Inflammatory macrophage treated with lipopolysaccharide for 4 hours (primary cell): ENCODE results near the gene JAK3.
"Not testable (repeated sequence)": the region's sequence is repeated elsewhere in the genome, so short reads cannot be mapped to it uniquely, and the experiment has no call there.

Experiments used
- DNase-seq: peaks from one replicate; pipeline ENCODE4 v3.0.0-alpha.2; 2020

The JAK3 gene

GRCh38 chr19:17802137-17802858 is 45.5 kb downstream of the JAK3 start:
- no peak for DNase-seq

- DNase-seq = not testable (repeated sequence)
Measured at GRCh38 chr19:17798599-17798998, 49.2 kb downstream of the JAK3 start.

DNA sequence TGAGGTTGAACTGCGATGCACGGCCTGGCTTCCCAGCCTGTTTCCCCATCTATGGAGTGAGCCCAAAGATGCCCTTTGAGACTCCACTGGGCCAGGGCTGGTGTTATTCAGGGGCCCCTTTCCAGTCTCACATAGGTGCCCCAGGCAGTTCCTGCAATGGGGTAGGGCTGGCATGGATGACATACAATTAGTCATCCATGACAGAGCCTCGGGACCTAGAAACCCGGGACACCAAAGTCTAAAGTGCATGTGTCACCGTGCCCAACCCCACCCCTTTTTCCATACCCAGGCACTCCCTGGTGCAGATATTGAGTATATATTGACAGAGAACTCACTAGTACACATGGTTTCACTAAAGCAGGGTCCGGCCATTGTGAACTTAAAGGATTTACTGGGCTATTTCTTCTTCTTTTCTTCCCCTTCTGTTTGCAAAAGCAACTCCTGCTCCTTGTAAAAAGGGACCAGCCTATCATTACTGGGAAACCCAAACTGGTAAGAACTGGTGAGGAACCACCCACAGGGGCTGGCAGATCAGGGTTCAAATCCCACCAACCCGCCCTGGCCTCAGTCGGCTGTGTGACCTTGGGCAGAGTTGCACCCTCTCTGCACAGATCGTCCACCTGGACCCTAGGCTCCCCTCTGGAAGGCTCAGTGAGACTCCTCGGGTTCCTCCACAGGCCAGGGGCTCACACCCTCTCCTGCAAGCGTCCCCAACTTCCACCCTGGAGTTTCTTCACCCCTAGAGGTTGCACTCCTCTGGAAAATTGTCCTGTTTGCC is 50.2 kb downstream of the JAK3 start:
- DNase-seq = peak; percentile 60

DNA sequence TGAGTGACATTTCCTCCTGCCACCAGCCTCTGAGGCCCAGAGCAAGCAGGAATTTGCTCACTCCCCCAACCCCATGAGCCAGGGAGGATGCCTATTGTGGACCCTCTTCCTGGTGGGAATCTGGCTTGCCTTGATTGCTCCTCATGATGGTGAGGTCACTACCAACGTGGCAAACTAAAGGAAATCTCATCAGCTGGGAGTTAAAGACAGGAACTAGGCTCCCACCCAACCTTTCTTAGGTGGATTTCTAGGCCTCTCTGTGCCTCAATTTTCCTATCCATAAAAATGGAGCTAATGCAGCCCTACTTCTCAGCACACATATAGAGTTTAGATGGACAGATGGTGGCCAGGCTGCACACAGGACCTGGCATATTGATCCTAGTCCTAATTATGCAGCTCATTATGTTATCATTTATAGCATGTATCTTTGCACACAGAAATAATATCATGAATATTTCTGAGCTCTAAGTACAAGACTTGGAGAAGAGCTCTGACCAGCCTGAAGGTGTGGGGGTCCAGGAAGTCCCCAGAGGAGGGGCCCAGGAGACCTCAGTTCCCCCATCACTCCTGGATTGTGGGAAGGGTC is 50.9 kb downstream of the JAK3 start:
- no peak for DNase-seq

- DNase-seq = no peak
Measured at GRCh38 chr19:17796013-17796837, 51.6 kb downstream of the JAK3 start.

GRCh38 chr19:17795495-17795856 is 52.3 kb downstream of the JAK3 start:
- DNase-seq = no peak

- DNase-seq = peak; percentile 26
Measured at GRCh38 chr19:17794731-17795494, 52.9 kb downstream of the JAK3 start, which contains the start of gene B3GNT3. TSS of gene B3GNT3 (plus strand) at chr19:17795138. CDS start at chr19:17807808, 12,670 bp downstream.

DNA sequence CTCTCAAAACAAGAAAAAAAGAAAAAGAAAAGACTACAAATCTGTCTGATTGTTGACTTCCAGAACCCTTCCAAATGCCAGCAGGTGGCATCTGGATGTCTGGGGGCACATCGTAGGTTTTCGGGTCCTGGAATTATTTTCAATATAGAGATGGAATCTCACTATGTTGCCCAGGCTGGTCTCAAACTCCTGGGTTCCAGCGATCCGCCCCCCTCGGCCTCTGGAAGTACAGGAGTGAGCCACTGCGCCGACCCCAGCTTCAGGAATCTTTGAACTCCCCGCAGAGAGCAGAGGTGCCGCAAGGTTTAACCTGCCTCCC is 53.4 kb downstream of the JAK3 start:
- no peak for DNase-seq

- DNase-seq = no peak
Measured at GRCh38 chr19:17790059-17790780, 57.6 kb downstream of the JAK3 start.

DNA sequence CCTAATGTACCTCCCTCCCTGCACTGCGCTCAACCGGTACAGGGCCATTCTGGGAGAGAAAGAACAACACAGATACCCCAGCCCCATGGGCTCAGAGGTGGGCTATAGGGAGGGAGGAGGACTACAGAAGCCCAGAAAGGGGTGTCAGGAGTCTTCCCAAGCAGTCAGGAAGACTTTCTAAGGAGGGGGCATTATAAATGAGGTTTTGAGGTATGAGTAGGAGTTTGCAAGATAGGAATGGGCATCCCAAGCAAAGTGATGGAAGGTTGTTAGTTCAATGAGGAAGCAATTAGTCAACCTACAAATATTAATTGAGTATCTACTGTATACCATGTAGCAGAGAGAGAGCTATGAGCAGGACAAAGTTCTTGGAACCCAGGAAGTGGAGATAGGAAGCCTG is 59.1 kb downstream of the JAK3 start:
- no peak for DNase-seq

DNA sequence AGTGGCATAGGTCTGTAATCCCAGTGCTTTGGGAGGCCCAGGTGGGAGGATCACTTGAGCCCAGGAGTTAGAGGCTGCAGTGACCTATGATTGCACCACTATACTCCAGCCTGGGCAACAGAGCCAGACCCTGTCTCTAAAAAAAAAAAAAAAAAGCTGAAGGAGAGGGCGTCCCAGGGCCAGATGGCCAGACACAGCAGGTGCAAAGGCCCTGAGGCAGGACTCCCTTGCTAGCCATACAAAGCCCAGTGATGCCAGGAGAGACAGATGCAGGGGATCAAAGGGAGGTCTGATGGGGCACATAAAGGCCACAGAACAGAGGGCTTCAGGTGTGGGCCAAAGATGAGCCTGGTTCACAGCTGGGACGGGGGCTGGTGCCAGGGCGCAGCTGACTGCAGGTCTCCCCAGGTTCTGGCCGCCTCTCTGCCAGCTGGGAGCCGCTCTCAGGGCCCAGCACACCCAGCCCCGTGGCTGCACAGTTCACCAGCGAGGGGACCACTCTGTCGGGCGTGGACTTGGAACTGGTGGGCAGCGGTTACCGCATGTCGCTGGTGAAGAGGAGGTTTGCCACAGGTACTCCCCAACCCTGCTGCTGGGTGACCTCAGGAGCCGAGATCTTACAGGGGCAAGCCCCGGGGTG is 60.4 kb downstream of the JAK3 start:
- DNase-seq = no peak

- DNase-seq = peak; percentile 68
Measured at GRCh38 chr19:17784201-17785008, 63.4 kb downstream of the JAK3 start.

DNA sequence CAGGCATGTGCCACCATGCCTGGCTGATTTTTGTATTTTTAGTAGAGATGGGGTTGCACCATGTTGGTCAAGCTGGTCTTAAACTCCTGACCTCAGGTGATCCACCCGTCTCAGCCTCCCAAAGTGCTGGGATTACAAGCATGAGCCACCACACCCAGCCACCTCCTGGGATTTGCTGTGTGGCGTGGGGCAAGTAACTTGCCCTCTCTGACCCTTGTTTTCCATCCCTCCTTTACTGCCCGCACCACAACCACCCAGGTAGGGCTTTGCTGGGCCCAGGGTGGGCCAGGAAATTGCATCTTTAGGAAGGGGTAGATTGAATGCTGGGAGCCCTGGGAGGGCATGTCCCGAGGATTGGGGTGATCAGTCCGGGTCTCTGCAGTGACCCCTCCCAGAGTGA is 64.1 kb downstream of the JAK3 start:
- not testable (repeated sequence) for DNase-seq

GRCh38 chr19:17780781-17781180 is 67.0 kb downstream of the JAK3 start:
- no peak for DNase-seq

GRCh38 chr19:17778968-17779929 is 68.5 kb downstream of the JAK3 start:
- peak; percentile 85 for DNase-seq

GRCh38 chr19:17778251-17778967 is 69.4 kb downstream of the JAK3 start:
- peak; percentile 90 for DNase-seq

DNA sequence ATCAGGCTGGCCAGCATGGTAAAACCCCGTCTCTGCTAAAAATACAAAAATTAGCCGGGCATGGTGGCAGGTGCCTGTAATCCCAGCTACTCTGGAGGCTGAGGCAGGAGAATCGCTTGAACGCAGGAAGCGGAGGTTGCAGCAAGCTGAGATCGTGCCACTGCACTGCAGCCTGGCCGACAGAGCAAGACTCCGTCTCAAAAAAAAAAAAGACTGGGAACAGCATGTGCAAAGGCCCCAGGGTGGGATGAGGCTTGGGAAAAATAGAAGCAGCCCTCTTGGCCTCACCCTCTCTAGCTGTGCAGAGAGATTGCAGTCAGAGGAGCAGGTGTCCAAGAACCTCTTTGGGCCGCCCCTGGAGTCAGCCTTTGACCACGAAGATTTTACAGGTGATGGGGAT is 69.9 kb downstream of the JAK3 start:
- not testable (repeated sequence) for DNase-seq
